ENCODE data around the gene C11orf97. TPM values are rescaled to one million over a fixed set of nuclear protein-coding genes. Genes with fewer than 3 reads are reported as not detected.

The C11orf97 gene
- total RNA-seq, 1 experiment from 2014 or later: not detected

- ChIA-PET CTCF (no interaction called here), RAD21 (ENCODE audit: low non-redundant PET in 1 of 2, low total read pairs in 2 of 2, uncharacterized antibody in 2 of 2, unreplicated experiment in 2 of 2) (no interaction called here), POLR2A (interaction anchor here (0.7 kb wide), 1 partner anchor 9 kb away, joined by 3 read pairs; no protein-coding TSS in a partner anchor)
- no peak overlapping the region for H3K4me3 ChIP-seq (replicated peaks in 1 of 2; ENCODE audit: low read depth in 1 of 2, low read length in 2 of 2)
- intact Hi-C loops (cut with micrococcal nuclease): no loop called here
- H3K36me3 ChIP-seq (ENCODE audit: control insufficient read depth in 1 of 2, insufficient read depth in 2 of 2, low read length in 2 of 2): no peaks in the 10 kb centered on the region
- no peak for ATAC-seq
- H3K4me1 ChIP-seq (ENCODE audit: control insufficient read depth in 1 of 2, insufficient read depth in 2 of 2, low read length in 2 of 2): peaks cover 0 to 4% of the 10 kb centered on the region in 2 experiments; a peak in 1 of 4 replicates
- no peak overlapping the region for H3K4me2 ChIP-seq (ENCODE audit: low read length)
- no peaks in the 10 kb centered on the region for H3K79me2 ChIP-seq (ENCODE audit: insufficient read depth, low read length)
- no peaks in the 10 kb centered on the region for H3K9me2 ChIP-seq (ENCODE audit: insufficient read depth)
- H3K9me3 ChIP-seq (ENCODE audit: control insufficient read depth in 1 of 2, insufficient read depth in 1 of 2, low read depth in 1 of 2, low read length in 2 of 2): no peaks in the 10 kb centered on the region
- no peak overlapping the region for H3K9ac ChIP-seq (ENCODE audit: low read length)
- no peak for TF ChIP-seq REST (IDR thresholded peaks at IDR 0.05; ENCODE audit: low read depth)
- TF ChIP-seq SP1 (IDR thresholded peaks at IDR 0.05; ENCODE audit: low read depth): no peak
- no peak for TF ChIP-seq RAD21 (IDR thresholded peaks at IDR 0.05; ENCODE audit: low read depth)
- TF ChIP-seq, protein P1, sequence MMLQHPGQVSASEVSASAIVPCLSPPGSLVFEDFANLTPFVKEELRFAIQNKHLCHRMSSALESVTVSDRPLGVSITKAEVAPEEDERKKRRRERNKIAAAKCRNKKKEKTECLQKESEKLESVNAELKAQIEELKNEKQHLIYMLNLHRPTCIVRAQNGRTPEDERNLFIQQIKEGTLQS (IDR thresholded peaks at IDR 0.05): no peak
- TF ChIP-seq JUND (IDR thresholded peaks at IDR 0.05): no peak
- TF ChIP-seq, protein P2, sequence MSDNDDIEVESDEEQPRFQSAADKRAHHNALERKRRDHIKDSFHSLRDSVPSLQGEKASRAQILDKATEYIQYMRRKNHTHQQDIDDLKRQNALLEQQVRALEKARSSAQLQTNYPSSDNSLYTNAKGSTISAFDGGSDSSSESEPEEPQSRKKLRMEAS (IDR thresholded peaks at IDR 0.05): no peak
- no peak for TF ChIP-seq ZBTB33 (IDR thresholded peaks at IDR 0.05; ENCODE audit: extremely low read depth, insufficient replicate concordance, low read length)
- TF ChIP-seq SIN3A (IDR thresholded peaks at IDR 0.05; ENCODE audit: low read depth): no peak
- no peak for TF ChIP-seq CBX3 (IDR thresholded peaks at IDR 0.05; ENCODE audit: low read depth)
- TF ChIP-seq ELF1 (IDR thresholded peaks at IDR 0.05; ENCODE audit: borderline replicate concordance, low read depth): no peak
- TF ChIP-seq TCF7L2 (IDR thresholded peaks at IDR 0.05; ENCODE audit: borderline replicate concordance, extremely low read depth, insufficient read depth, insufficient read length): no peak
- TF ChIP-seq ZFX (IDR thresholded peaks at IDR 0.05): no peak
- TF ChIP-seq EGR1 (IDR thresholded peaks at IDR 0.05; ENCODE audit: low read depth): no peak
- no peak overlapping the region for H3K27ac ChIP-seq (ENCODE audit: low read depth, low read length)
- H3K27me3 ChIP-seq (ENCODE audit: insufficient read depth, low read length): no peaks in the 10 kb centered on the region
- no peaks in the 10 kb centered on the region for H4K20me1 ChIP-seq (ENCODE audit: insufficient read depth)
- H2AFZ ChIP-seq (ENCODE audit: low read depth, low read length, poor library complexity, severe bottlenecking): no peak overlapping the region
- no peak for DNase-seq (ENCODE audit: low read depth, low spot score)
- BruUV-seq (replicated peaks): no TSS peak
Measured at GRCh38 chr11:94537031-94537600, 24.9 kb downstream of the C11orf97 start.

All from HCT116 (cell line).